Measurements from ENCODE around the gene GPR37.

The GPR37 gene

DNA sequence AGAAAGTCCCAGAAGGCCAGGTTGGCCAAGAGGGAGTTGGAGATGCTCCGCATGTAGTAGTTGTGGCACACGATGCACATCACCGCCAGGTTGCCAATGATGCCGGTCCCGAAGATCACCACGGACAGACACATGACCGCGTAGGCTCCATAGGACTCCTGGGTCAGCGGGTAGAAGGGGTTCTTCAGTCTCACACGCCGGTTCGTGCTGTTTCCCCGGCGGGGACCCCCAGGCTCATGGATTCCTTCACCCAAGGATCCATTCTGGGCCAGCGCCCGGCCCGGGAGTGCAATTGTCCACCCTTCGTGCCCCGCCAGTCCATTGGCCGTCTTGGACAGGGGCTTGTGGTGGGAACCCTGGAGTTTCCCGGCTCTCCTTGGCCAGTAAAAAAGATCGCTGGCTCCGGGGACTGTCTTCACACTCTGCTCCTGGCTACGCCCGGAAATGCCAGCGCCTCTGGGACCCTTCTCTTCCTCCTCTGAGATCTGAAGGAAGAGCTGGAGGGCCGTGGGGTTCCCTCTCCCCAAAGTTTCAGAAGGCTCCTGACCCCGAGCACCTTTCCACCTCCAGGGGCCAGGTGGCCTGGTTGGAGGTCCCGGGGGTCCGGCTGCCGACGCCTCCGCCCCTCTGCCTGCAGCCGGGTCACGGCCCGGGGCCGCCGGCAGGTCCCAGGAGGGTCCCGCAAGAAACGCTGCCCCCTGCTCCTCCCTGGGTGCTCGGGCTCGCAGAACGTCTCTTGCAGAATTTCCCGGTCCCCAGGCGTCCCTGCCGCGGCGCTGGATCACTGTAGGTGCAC is 1.3 kb downstream of the GPR37 start:
- DNase-seq: peak; percentile 54
- Histone ChIP-seq H3K18ac (ENCODE audit: low read depth in 1 of 2, low read length in 2 of 2) (peak overlapping the region; percentile 96 to 97), H3K9me3 (ENCODE audit: control insufficient read depth, low read length) (peaks cover 5% of the 10 kb centered on the region), H3K4me3 (ENCODE audit: insufficient read depth in 1 of 2, low read depth in 1 of 2, low read length in 2 of 2) (peak overlapping the region; percentile 75 to 78), H3K79me1 (replicated peaks; ENCODE audit: low read length, poor library complexity, severe bottlenecking) (peaks cover 8% of the 10 kb centered on the region), H3K27ac (ENCODE audit: low read length, poor library complexity, severe bottlenecking) (no peak overlapping the region), H2AK5ac (ENCODE audit: low read length, severe bottlenecking) (no peak overlapping the region), H2BK120ac (ENCODE audit: low read depth, low read length) (peak overlapping the region; percentile 51), H3K4ac (ENCODE audit: low read depth in 1 of 2, low read length in 2 of 2) (peak overlapping the region; percentile 54 to 73), H2AFZ (ENCODE audit: low read depth, low read length) (peak overlapping the region; percentile 36), H3K9ac (ENCODE audit: low read length) (no peak overlapping the region), H2BK12ac (ENCODE audit: low read length in 2 of 2) (peak overlapping the region in 1 of 2 experiments; percentile 81), H3K27me3 (ENCODE audit: control insufficient read depth in 1 of 2, insufficient read depth in 1 of 2, low read length in 2 of 2) (peaks cover 0 to 38% of the 10 kb centered on the region in 2 experiments), H4K91ac (ENCODE audit: low read length) (peak overlapping the region; percentile 63), H3K4me2 (ENCODE audit: low read length, poor library complexity, severe bottlenecking) (peak overlapping the region; percentile 83), H3K23ac (ENCODE audit: low read length in 2 of 2) (peak overlapping the region in 1 of 2 experiments; percentile 27), H2BK5ac (ENCODE audit: low read depth, low read length, poor library complexity, severe bottlenecking) (no peak overlapping the region), H3K14ac (ENCODE audit: low read length in 2 of 2) (peak overlapping the region in 1 of 2 experiments; percentile 2), H4K8ac (ENCODE audit: low read length) (peak overlapping the region; percentile 52), H2BK15ac (ENCODE audit: low read depth, poor library complexity, severe bottlenecking) (peak overlapping the region; percentile 84), H3K36me3 (ENCODE audit: control insufficient read depth in 1 of 2, insufficient read depth in 2 of 2, low read depth in 1 of 2, low read length in 2 of 2) (no peaks in the 10 kb centered on the region), H3K4me1 (ENCODE audit: control insufficient read depth, insufficient read depth, low read depth, low read length) (peaks cover 3% of the 10 kb centered on the region)
- 1% methylated on average over 48 of the region's 48 CpGs for WGBS

DNA sequence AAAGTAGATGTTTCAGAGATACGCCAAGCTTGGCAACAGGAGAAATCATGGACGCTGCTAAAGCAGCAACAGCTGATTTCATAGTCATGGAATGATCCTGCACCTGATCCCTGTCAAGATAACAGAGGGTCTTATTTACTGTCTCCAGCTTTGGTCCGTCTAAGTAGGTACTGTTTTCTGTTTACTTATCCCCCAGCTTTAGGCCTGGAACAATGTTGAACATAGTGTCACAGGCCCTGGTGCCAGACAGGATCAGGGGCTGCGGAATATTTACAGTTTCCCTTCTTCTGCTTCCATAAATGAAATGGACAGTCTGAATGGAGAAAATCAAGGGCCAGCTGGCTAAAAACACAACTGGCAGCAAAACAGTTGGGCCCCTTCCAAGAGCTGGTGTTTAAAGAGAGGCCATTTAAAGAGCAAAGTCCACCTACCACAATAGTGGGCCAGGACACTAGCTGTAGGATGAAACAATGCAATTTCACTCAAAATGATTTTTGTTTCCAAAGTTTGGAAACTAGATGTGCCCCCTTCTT is 2.9 kb downstream of the GPR37 start:
- 8% methylated on average over 4 of the region's 4 CpGs for WGBS
- peak overlapping the region; percentile 19 for H4K8ac ChIP-seq (ENCODE audit: low read length)
- no peak overlapping the region for H2BK12ac ChIP-seq (ENCODE audit: low read length in 2 of 2)
- H3K4ac ChIP-seq (ENCODE audit: low read depth in 1 of 2, low read length in 2 of 2): no peak overlapping the region
- peaks cover 10% of the 10 kb centered on the region for H3K79me1 ChIP-seq (replicated peaks; ENCODE audit: low read length, poor library complexity, severe bottlenecking)
- no peak overlapping the region for H2BK15ac ChIP-seq (ENCODE audit: low read depth, poor library complexity, severe bottlenecking)
- H3K4me2 ChIP-seq (ENCODE audit: low read length, poor library complexity, severe bottlenecking): peak overlapping the region; percentile 59
- DNase-seq: peak; percentile 62
- peaks cover 5% of the 10 kb centered on the region for H3K9me3 ChIP-seq (ENCODE audit: control insufficient read depth, low read length)
- H3K27ac ChIP-seq (ENCODE audit: low read length, poor library complexity, severe bottlenecking): peak overlapping the region; percentile 37
- H2AK5ac ChIP-seq (ENCODE audit: low read length, severe bottlenecking): no peak overlapping the region
- H3K4me1 ChIP-seq (ENCODE audit: control insufficient read depth, insufficient read depth, low read depth, low read length): peaks cover 3% of the 10 kb centered on the region
- H3K23ac ChIP-seq (ENCODE audit: low read length in 2 of 2): no peak overlapping the region
- no peak overlapping the region for H3K18ac ChIP-seq (ENCODE audit: low read depth in 1 of 2, low read length in 2 of 2)
- no peak overlapping the region for H2BK120ac ChIP-seq (ENCODE audit: low read depth, low read length)
- peak overlapping the region in 1 of 2 experiments; percentile 8 for H3K4me3 ChIP-seq (ENCODE audit: insufficient read depth in 1 of 2, low read depth in 1 of 2, low read length in 2 of 2)
- no peak overlapping the region for H2BK5ac ChIP-seq (ENCODE audit: low read depth, low read length, poor library complexity, severe bottlenecking)
- H4K91ac ChIP-seq (ENCODE audit: low read length): no peak overlapping the region
- H3K14ac ChIP-seq (ENCODE audit: low read length in 2 of 2): no peak overlapping the region
- H3K36me3 ChIP-seq (ENCODE audit: control insufficient read depth in 1 of 2, insufficient read depth in 2 of 2, low read depth in 1 of 2, low read length in 2 of 2): no peaks in the 10 kb centered on the region
- H3K27me3 ChIP-seq (ENCODE audit: control insufficient read depth in 1 of 2, insufficient read depth in 1 of 2, low read length in 2 of 2): peaks cover 0 to 38% of the 10 kb centered on the region in 2 experiments
- H2AFZ ChIP-seq (ENCODE audit: low read depth, low read length): no peak overlapping the region
- H3K9ac ChIP-seq (ENCODE audit: low read length): no peak overlapping the region

DNA sequence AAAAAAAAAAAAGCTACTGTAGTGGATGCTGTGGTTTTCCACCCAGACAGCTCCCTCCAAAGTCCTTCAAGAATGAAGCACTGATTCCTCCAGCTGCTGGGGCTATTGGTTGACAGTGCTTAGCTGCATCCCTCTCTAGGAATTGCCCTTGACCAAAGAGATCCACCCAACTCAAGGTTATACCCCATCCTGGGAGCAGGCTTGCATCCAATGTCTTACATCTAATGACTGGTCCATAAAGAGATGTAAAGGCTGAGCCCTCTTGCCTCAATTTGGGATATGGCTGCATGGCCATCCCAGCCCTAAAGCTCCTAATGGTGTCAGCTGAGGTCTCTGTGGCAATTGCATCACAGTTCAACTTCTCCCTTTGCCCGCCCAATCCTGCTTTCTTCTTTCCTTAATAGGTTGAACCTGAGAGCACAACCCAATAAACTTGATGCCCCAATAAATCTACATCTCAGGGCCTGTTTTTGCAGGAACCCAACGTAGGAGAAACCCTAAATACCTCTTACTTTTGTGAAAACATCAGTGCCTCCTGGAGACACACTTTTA is 4.4 kb downstream of the GPR37 start:
- no peak overlapping the region for H4K8ac ChIP-seq (ENCODE audit: low read length)
- no peak overlapping the region for H3K14ac ChIP-seq (ENCODE audit: low read length in 2 of 2)
- no peak overlapping the region for H2BK120ac ChIP-seq (ENCODE audit: low read depth, low read length)
- H3K18ac ChIP-seq (ENCODE audit: low read depth in 1 of 2, low read length in 2 of 2): peak overlapping the region in 1 of 2 experiments; percentile 37
- no peak overlapping the region for H3K9ac ChIP-seq (ENCODE audit: low read length)
- H2BK15ac ChIP-seq (ENCODE audit: low read depth, poor library complexity, severe bottlenecking): no peak overlapping the region
- peak; percentile 17 for DNase-seq
- no peak overlapping the region for H3K23ac ChIP-seq (ENCODE audit: low read length in 2 of 2)
- H2BK5ac ChIP-seq (ENCODE audit: low read depth, low read length, poor library complexity, severe bottlenecking): no peak overlapping the region
- peaks cover 3% of the 10 kb centered on the region for H3K4me1 ChIP-seq (ENCODE audit: control insufficient read depth, insufficient read depth, low read depth, low read length)
- H3K4me3 ChIP-seq (ENCODE audit: insufficient read depth in 1 of 2, low read depth in 1 of 2, low read length in 2 of 2): no peak overlapping the region
- H2BK12ac ChIP-seq (ENCODE audit: low read length in 2 of 2): no peak overlapping the region
- H2AFZ ChIP-seq (ENCODE audit: low read depth, low read length): no peak overlapping the region
- peaks cover 0 to 31% of the 10 kb centered on the region in 2 experiments for H3K27me3 ChIP-seq (ENCODE audit: control insufficient read depth in 1 of 2, insufficient read depth in 1 of 2, low read length in 2 of 2)
- no peak overlapping the region for H3K4ac ChIP-seq (ENCODE audit: low read depth in 1 of 2, low read length in 2 of 2)
- peaks cover 0 to 3% of the 10 kb centered on the region in 2 experiments for H3K36me3 ChIP-seq (ENCODE audit: control insufficient read depth in 1 of 2, insufficient read depth in 2 of 2, low read depth in 1 of 2, low read length in 2 of 2)
- 90% methylated on average over 1 of the region's 2 CpGs for WGBS
- peaks cover 5% of the 10 kb centered on the region for H3K9me3 ChIP-seq (ENCODE audit: control insufficient read depth, low read length)
- H4K91ac ChIP-seq (ENCODE audit: low read length): no peak overlapping the region
- H2AK5ac ChIP-seq (ENCODE audit: low read length, severe bottlenecking): no peak overlapping the region
- no peak overlapping the region for H3K27ac ChIP-seq (ENCODE audit: low read length, poor library complexity, severe bottlenecking)
- peaks cover 15% of the 10 kb centered on the region for H3K79me1 ChIP-seq (replicated peaks; ENCODE audit: low read length, poor library complexity, severe bottlenecking)
- H3K4me2 ChIP-seq (ENCODE audit: low read length, poor library complexity, severe bottlenecking): no peak overlapping the region

DNA sequence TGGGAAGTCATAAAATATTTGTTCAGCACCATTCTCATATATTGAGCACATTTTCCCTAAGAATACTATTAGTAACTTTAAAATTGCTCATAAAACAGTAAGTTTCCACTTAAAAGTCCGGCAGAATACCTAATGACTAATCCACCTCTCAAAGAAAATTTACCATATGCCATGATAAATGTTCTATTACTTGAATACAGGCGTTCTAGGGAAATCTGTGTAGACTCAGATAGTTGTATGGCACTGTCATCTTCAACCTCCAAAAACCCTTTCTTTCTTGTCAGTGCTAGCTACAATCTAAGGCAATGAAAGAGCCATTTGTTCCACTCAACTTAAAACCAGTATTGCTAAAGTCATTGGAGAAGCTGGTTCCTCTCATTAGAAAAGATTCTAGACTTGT is 7.3 kb downstream of the GPR37 start:
- no peaks in the 10 kb centered on the region for H3K4me1 ChIP-seq (ENCODE audit: control insufficient read depth, insufficient read depth, low read depth, low read length)
- peaks cover 0 to 8% of the 10 kb centered on the region in 2 experiments for H3K27me3 ChIP-seq (ENCODE audit: control insufficient read depth in 1 of 2, insufficient read depth in 1 of 2, low read length in 2 of 2)
- H3K18ac ChIP-seq (ENCODE audit: low read depth in 1 of 2, low read length in 2 of 2): no peak overlapping the region
- no peak overlapping the region for H2BK12ac ChIP-seq (ENCODE audit: low read length in 2 of 2)
- no peak overlapping the region for H4K91ac ChIP-seq (ENCODE audit: low read length)
- H4K8ac ChIP-seq (ENCODE audit: low read length): no peak overlapping the region
- H3K4ac ChIP-seq (ENCODE audit: low read depth in 1 of 2, low read length in 2 of 2): no peak overlapping the region
- H3K9ac ChIP-seq (ENCODE audit: low read length): no peak overlapping the region
- 0% methylated on average over 1 of the region's 2 CpGs for WGBS
- H3K36me3 ChIP-seq (ENCODE audit: control insufficient read depth in 1 of 2, insufficient read depth in 2 of 2, low read depth in 1 of 2, low read length in 2 of 2): peaks cover 0 to 3% of the 10 kb centered on the region in 2 experiments
- no peak overlapping the region for H3K4me3 ChIP-seq (ENCODE audit: insufficient read depth in 1 of 2, low read depth in 1 of 2, low read length in 2 of 2)
- H2BK15ac ChIP-seq (ENCODE audit: low read depth, poor library complexity, severe bottlenecking): no peak overlapping the region
- peak; percentile 71 for DNase-seq
- no peak overlapping the region for H2AK5ac ChIP-seq (ENCODE audit: low read length, severe bottlenecking)
- H3K79me1 ChIP-seq (replicated peaks; ENCODE audit: low read length, poor library complexity, severe bottlenecking): peaks cover 14% of the 10 kb centered on the region
- H3K23ac ChIP-seq (ENCODE audit: low read length in 2 of 2): no peak overlapping the region
- H3K9me3 ChIP-seq (ENCODE audit: control insufficient read depth, low read length): no peaks in the 10 kb centered on the region
- no peak overlapping the region for H2AFZ ChIP-seq (ENCODE audit: low read depth, low read length)
- H2BK5ac ChIP-seq (ENCODE audit: low read depth, low read length, poor library complexity, severe bottlenecking): no peak overlapping the region
- no peak overlapping the region for H2BK120ac ChIP-seq (ENCODE audit: low read depth, low read length)
- H3K27ac ChIP-seq (ENCODE audit: low read length, poor library complexity, severe bottlenecking): no peak overlapping the region
- H3K14ac ChIP-seq (ENCODE audit: low read length in 2 of 2): no peak overlapping the region
- H3K4me2 ChIP-seq (ENCODE audit: low read length, poor library complexity, severe bottlenecking): no peak overlapping the region

Measured in mesenchymal stem cell (in vitro differentiated cells and primary cell).